Right atrium auricular region (tissue), 2 donors: Measurements from ENCODE around the gene LAMTOR1. TPM values are rescaled to one million over a fixed set of nuclear protein-coding genes. Genes with fewer than 3 reads are reported as not detected.

Experiments
- DNase-seq: peaks from one replicate; pipeline ENCODE4 v3.0.0-alpha.2; 2019; ENCODE audit warnings: low spot score
- H3K27ac ChIP-seq, 2 donors: fragments of 200-600 bp; sonication (generic); 1 replicate in 1 of 2; 2 replicates in 1 of 2; pipeline ENCODE4 v1.5.1; 2016 to 2019
- H3K27me3 ChIP-seq, 2 donors: fragments of 200-600 bp; sonication (generic); one replicate each; pipeline versions ENCODE4 v1.5.1 to v1.6.0; 2017 to 2019
- H3K36me3 ChIP-seq: fragments of 200-600 bp; sonication (generic); one replicate; pipeline ENCODE4 v1.5.1; 2016
- H3K4me1 ChIP-seq, 2 donors: fragments of 200-600 bp; sonication (generic); one replicate each; pipeline versions ENCODE4 v1.5.1 to v1.6.0; 2017 to 2019
- H3K4me3 ChIP-seq, 2 donors: fragments of 200-600 bp; sonication (generic); 1 replicate in 1 of 2; 2 replicates in 1 of 2; pipeline ENCODE4 v1.5.1; 2017 to 2019; ENCODE audit warnings: mild to moderate bottlenecking in 1 of 2, moderate library complexity in 1 of 2
- H3K9me3 ChIP-seq, 2 donors: fragments of 200-600 bp; sonication (generic); one replicate each; pipeline ENCODE4 v1.5.1; 2019
- total RNA-seq, 2 donors: library from RNA; depleted of rRNA; stranded (reverse); fragments of >200 nt; gene quantifications; one replicate each; pipeline ENCODE4 v1.1.0, GENCODE V29; 2016
- TF ChIP-seq, protein P1 (sequence below), 2 donors: fragments of 200-600 bp; sonication (generic); IDR thresholded peaks; one replicate each; pipeline ENCODE4 v1.5.1; 2019; ENCODE audit warnings: antibody characterized with exemption in 2 of 2

LAMTOR1 gene
- total RNA-seq, 2 donors from 2014 or later = 103 to 117 TPM

DNA sequence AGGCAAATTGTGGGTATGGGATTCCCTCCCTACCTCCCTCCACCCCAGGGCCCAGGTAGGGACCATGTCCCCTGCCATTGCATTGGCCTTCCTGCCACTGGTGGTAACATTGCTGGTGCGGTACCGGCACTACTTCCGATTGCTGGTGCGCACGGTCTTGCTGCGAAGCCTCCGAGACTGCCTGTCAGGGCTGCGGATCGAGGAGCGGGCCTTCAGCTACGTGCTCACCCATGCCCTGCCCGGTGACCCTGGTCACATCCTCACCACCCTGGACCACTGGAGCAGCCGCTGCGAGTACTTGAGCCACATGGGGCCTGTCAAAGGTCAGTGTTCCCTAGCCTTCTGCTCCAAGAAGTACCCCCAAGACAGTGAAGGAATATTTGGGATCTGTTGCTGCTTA, 2.8 kb upstream of the LAMTOR1 start, which contains the start of gene TOMT:
TSS of gene TOMT (plus strand) at position 37 of the 400 bp plus-strand sequence. CDS start at position 65, 28 bp downstream.
- no peak for DNase-seq
- H3K4me1 ChIP-seq = peaks cover 0 to 23% of the 10 kb centered on the region in 2 donors

DNA sequence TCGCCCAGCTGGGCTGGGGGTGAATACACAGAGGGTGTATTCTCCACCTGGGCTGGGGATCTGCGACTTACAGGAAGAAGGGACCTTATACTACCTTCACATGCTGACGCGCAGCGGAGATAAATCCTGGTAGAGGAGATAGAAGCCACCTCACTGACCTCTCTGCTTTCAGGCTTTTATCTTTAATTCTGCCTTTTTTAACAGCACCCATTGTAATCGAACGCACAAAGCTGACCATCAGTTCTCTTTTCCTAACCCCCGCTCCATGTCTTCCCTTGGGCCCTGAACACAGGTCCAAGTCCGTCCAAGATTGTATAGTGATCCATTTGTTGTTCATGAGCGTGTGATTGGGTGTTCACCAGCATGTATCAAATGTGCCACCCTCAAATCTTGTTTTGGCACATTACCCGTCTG, 664 bp upstream of the LAMTOR1 start:
- DNase-seq = no peak
- TF ChIP-seq, protein P1, sequence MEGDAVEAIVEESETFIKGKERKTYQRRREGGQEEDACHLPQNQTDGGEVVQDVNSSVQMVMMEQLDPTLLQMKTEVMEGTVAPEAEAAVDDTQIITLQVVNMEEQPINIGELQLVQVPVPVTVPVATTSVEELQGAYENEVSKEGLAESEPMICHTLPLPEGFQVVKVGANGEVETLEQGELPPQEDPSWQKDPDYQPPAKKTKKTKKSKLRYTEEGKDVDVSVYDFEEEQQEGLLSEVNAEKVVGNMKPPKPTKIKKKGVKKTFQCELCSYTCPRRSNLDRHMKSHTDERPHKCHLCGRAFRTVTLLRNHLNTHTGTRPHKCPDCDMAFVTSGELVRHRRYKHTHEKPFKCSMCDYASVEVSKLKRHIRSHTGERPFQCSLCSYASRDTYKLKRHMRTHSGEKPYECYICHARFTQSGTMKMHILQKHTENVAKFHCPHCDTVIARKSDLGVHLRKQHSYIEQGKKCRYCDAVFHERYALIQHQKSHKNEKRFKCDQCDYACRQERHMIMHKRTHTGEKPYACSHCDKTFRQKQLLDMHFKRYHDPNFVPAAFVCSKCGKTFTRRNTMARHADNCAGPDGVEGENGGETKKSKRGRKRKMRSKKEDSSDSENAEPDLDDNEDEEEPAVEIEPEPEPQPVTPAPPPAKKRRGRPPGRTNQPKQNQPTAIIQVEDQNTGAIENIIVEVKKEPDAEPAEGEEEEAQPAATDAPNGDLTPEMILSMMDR (IDR thresholded peaks at IDR 0.05) = no peak
- peaks cover 0 to 42% of the 10 kb centered on the region in 2 donors for H3K4me1 ChIP-seq
- H3K36me3 ChIP-seq = peaks cover 10% of the 10 kb centered on the region
- H3K4me3 ChIP-seq = peak overlapping the region; percentile 79 to 85
- no peaks in the 10 kb centered on the region for H3K27me3 ChIP-seq
- no peaks in the 10 kb centered on the region for H3K9me3 ChIP-seq
- H3K27ac ChIP-seq = peak overlapping the region; percentile 92 to 94

More for the DNA sequence above, 2.8 kb upstream of the LAMTOR1 start, which contains the start of gene TOMT:
- Histone ChIP-seq H3K27ac (no peak within 1 kb of the TSS), H3K27me3 (no peaks in the 10 kb centered on the region), H3K4me3 (no peak within 1 kb of the TSS), H3K36me3 (peaks cover 13% of the 10 kb centered on the region), H3K9me3 (no peaks in the 10 kb centered on the region)
- TF ChIP-seq, protein P1 (IDR thresholded peaks at IDR 0.05) = no peak

- H3K27me3 ChIP-seq = no peaks in the 10 kb centered on the region
- peaks cover 17% of the 10 kb centered on the region for H3K36me3 ChIP-seq
- peak overlapping the region; percentile 92 to 94 for H3K27ac ChIP-seq
- no peak for DNase-seq
- H3K9me3 ChIP-seq = no peaks in the 10 kb centered on the region
- H3K4me3 ChIP-seq = peak overlapping the region; percentile 79 to 85
- H3K4me1 ChIP-seq = peaks cover 0 to 44% of the 10 kb centered on the region in 2 donors
- TF ChIP-seq, protein P1 (IDR thresholded peaks at IDR 0.05) = no peak
Observed at GRCh38 chr11:72102631-72102945, 509 bp downstream of the LAMTOR1 start.

GRCh38 chr11:72102162-72102561, 935 bp downstream of the LAMTOR1 start:
- Histone ChIP-seq H3K27ac (peak overlapping the region; percentile 92 to 94), H3K4me1 (peaks cover 0 to 44% of the 10 kb centered on the region in 2 donors), H3K36me3 (peaks cover 21% of the 10 kb centered on the region), H3K4me3 (peak overlapping the region; percentile 79 to 85), H3K9me3 (no peaks in the 10 kb centered on the region), H3K27me3 (no peaks in the 10 kb centered on the region)
- no peak for DNase-seq
- TF ChIP-seq, protein P1 (IDR thresholded peaks at IDR 0.05) = no peak

DNA sequence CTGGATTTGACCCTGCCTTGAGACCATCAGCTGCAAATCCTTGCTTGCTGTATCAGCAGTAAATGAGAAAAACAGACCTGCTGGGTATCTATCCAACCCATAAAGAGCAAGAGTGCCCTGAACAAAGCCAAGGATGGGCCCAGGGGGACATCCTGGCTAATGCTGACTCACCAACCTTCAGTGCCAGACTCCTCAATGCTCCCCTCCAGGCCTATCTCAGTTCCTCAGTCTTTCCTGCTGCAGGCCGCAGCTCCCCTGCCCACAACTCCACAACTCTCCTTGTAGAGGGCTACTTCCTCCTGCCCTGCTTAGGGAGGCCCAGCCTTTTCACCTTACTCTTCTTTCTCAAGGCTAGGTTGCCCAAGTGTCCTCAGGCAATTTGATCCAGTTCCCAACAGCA, 2.6 kb downstream of the LAMTOR1 start:
- Histone ChIP-seq H3K36me3 (peaks cover 29% of the 10 kb centered on the region), H3K4me1 (peaks cover 0 to 44% of the 10 kb centered on the region in 2 donors), H3K27ac (no peak overlapping the region), H3K27me3 (no peaks in the 10 kb centered on the region), H3K9me3 (no peaks in the 10 kb centered on the region), H3K4me3 (no peak overlapping the region)
- TF ChIP-seq, protein P1 (IDR thresholded peaks at IDR 0.05) = no peak
- no peak for DNase-seq

- H3K27me3 ChIP-seq = no peaks in the 10 kb centered on the region
- TF ChIP-seq, protein P1 (IDR thresholded peaks at IDR 0.05) = no peak
- no peak overlapping the region for H3K27ac ChIP-seq
- peaks cover 29% of the 10 kb centered on the region for H3K36me3 ChIP-seq
- H3K9me3 ChIP-seq = no peaks in the 10 kb centered on the region
- peaks cover 0 to 44% of the 10 kb centered on the region in 2 donors for H3K4me1 ChIP-seq
- DNase-seq = no peak
- no peak overlapping the region for H3K4me3 ChIP-seq
Observed at GRCh38 chr11:72100009-72100408, 3.1 kb downstream of the LAMTOR1 start.
